GM21447 (cell line): ENCODE data around the gene PRSS16.
"Not testable (repeated sequence)": the region's sequence is repeated elsewhere in the genome, so short reads cannot be mapped to it uniquely, and the experiment has no call there.

ENCODE experiments used
- ATAC-seq: cut with Tn5 transposase; IDR thresholded peaks from one replicate; pipeline ENCODE4 v1.9.1; 2021; ENCODE audit not compliant: unreplicated experiment

PRSS16 gene

GRCh38 chr6:27241443-27241842 lies 6.1 kb upstream of the PRSS16 start:
- ATAC-seq, result no peak

- ATAC-seq, result no peak
These were observed 4.8 kb upstream of the PRSS16 start for GRCh38 chr6:27242589-27243265.

GRCh38 chr6:27248783-27249182 lies 1.3 kb downstream of the PRSS16 start:
- ATAC-seq, result no peak

GRCh38 chr6:27250277-27251111 lies 3.0 kb downstream of the PRSS16 start:
- ATAC-seq, result no peak

GRCh38 chr6:27251112-27251605 lies 3.7 kb downstream of the PRSS16 start:
- peak; percentile 82 for ATAC-seq

GRCh38 chr6:27251606-27252251 lies 4.2 kb downstream of the PRSS16 start:
- peak; percentile 89 for ATAC-seq

- no peak for ATAC-seq
These were observed 7.1 kb downstream of the PRSS16 start for GRCh38 chr6:27254566-27254965.

GRCh38 chr6:27255866-27256265 lies 8.4 kb downstream of the PRSS16 start:
- no peak for ATAC-seq

- no peak for ATAC-seq
These were observed 12.9 kb downstream of the PRSS16 start for GRCh38 chr6:27260369-27260768.

- ATAC-seq, result no peak
These were observed 13.4 kb downstream of the PRSS16 start for GRCh38 chr6:27260836-27261375.

GRCh38 chr6:27263886-27264285 lies 16.4 kb downstream of the PRSS16 start:
- ATAC-seq, result no peak

GRCh38 chr6:27267003-27267402 lies 19.5 kb downstream of the PRSS16 start:
- not testable (repeated sequence) for ATAC-seq

GRCh38 chr6:27267857-27268434 lies 20.4 kb downstream of the PRSS16 start:
- no peak for ATAC-seq

GRCh38 chr6:27268803-27269202 lies 21.3 kb downstream of the PRSS16 start:
- ATAC-seq, result no peak

GRCh38 chr6:27273783-27274182 lies 26.3 kb downstream of the PRSS16 start:
- ATAC-seq, result no peak

GRCh38 chr6:27275025-27275956 lies 27.8 kb downstream of the PRSS16 start:
- ATAC-seq, result no peak

GRCh38 chr6:27279513-27280063 lies 32.1 kb downstream of the PRSS16 start:
- ATAC-seq, result no peak

GRCh38 chr6:27280064-27280539 lies 32.6 kb downstream of the PRSS16 start:
- no peak for ATAC-seq

GRCh38 chr6:27280540-27281000 lies 33.1 kb downstream of the PRSS16 start:
- no peak for ATAC-seq
